Measurements from ENCODE around the gene FAM221A. TPM values are rescaled to one million over a fixed set of nuclear protein-coding genes. Genes with fewer than 3 reads are reported as not detected.

The FAM221A gene
- polyA plus RNA-seq, 1 experiment = 3.5 TPM

GRCh38 chr7:23698822-23699221, 18.8 kb downstream of the FAM221A start:
- Histone ChIP-seq H3K27me3 (ENCODE audit: control insufficient read depth, insufficient read depth, low read length) (no peaks in the 10 kb centered on the region), H3K27ac (ENCODE audit: low read depth, low read length) (no peak overlapping the region), H3K9me3 (ENCODE audit: control insufficient read depth, insufficient read depth, low read length) (no peaks in the 10 kb centered on the region), H3K4me3 (ENCODE audit: low read depth, low read length) (no peak overlapping the region)
- TF ChIP-seq CTCF (IDR thresholded peaks at IDR 0.05; ENCODE audit: low read depth, low read length) = no peak
- ChIA-PET CTCF (interaction anchor here (0.6 to 4.3 kb wide), 7 partner anchors 10 to 546 kb away, joined by 3 to 30 read pairs (median 11); partner anchors contain the start of genes CCDC126, FAM221A and STK31), POLR2A (no interaction called here)
- DNase-seq (ENCODE audit: low read depth, low spot score) = no peak

- H3K27me3 ChIP-seq (ENCODE audit: control insufficient read depth, insufficient read depth, low read length) = no peaks in the 10 kb centered on the region
- no peaks in the 10 kb centered on the region for H3K9me3 ChIP-seq (ENCODE audit: control insufficient read depth, insufficient read depth, low read length)
- H3K4me3 ChIP-seq (ENCODE audit: low read depth, low read length) = no peak overlapping the region
- no peak overlapping the region for H3K27ac ChIP-seq (ENCODE audit: low read depth, low read length)
- CTCF ChIA-PET = interaction anchor here (0.8 to 4.3 kb wide), 2 partner anchors 14 to 129 kb away, joined by 3 to 28 read pairs; no protein-coding TSS in a partner anchor
- no peak for TF ChIP-seq CTCF (IDR thresholded peaks at IDR 0.05; ENCODE audit: low read depth, low read length)
- POLR2A ChIA-PET = no interaction called here
- no peak for DNase-seq (ENCODE audit: low read depth, low spot score)
Observed at GRCh38 chr7:23700046-23700445, 20.0 kb downstream of the FAM221A start.

- Histone ChIP-seq H3K9me3 (ENCODE audit: control insufficient read depth, insufficient read depth, low read length) (peaks cover 13% of the 10 kb centered on the region), H3K27ac (ENCODE audit: low read depth, low read length) (no peak overlapping the region), H3K27me3 (ENCODE audit: control insufficient read depth, insufficient read depth, low read length) (no peaks in the 10 kb centered on the region), H3K4me3 (ENCODE audit: low read depth, low read length) (no peak overlapping the region)
- TF ChIP-seq CTCF (IDR thresholded peaks at IDR 0.05; ENCODE audit: low read depth, low read length) = no peak
- ChIA-PET POLR2A (no interaction called here), CTCF (interaction anchor here (0.6 to 9.7 kb wide), 8 partner anchors 9 to 1626 kb away, joined by 3 to 202 read pairs (median 5); no protein-coding TSS in a partner anchor)
- DNase-seq (ENCODE audit: low read depth, low spot score) = no peak
Observed at GRCh38 chr7:23709081-23709750, 29.2 kb downstream of the FAM221A start.

- ChIA-PET CTCF (interaction anchor here (0.6 to 9.7 kb wide), 7 partner anchors 12 to 1627 kb away, joined by 4 to 202 read pairs (median 14); no protein-coding TSS in a partner anchor), POLR2A (no interaction called here)
- Histone ChIP-seq H3K27ac (ENCODE audit: low read depth, low read length) (no peak within 1 kb of the TSS), H3K9me3 (ENCODE audit: control insufficient read depth, insufficient read depth, low read length) (peaks cover 13% of the 10 kb centered on the region), H3K27me3 (ENCODE audit: control insufficient read depth, insufficient read depth, low read length) (no peaks in the 10 kb centered on the region), H3K4me3 (ENCODE audit: low read depth, low read length) (no peak within 1 kb of the TSS)
- DNase-seq (ENCODE audit: low read depth, low spot score) = no peak
- TF ChIP-seq CTCF (IDR thresholded peaks at IDR 0.05; ENCODE audit: low read depth, low read length) = no peak
Observed at GRCh38 chr7:23710000-23710399, 30.0 kb downstream of the FAM221A start, which contains the start of gene STK31. STK31 (plus strand) TSS chr7:23710219; CDS start chr7:23710286, 67 bp downstream.
